Activated T-cell treated with anti-CD3 and anti-CD28 coated beads for 24 hours (primary cell): Measurements from ENCODE around the gene COL4A1.

ENCODE experiments used
- DNase-seq: peaks from one replicate; pipeline ENCODE4 v3.0.0-alpha.2; 2020; ENCODE audit warnings: low read depth

The COL4A1 gene

GRCh38 chr13:110293037-110293436 is 13.9 kb downstream of the COL4A1 start:
- no peak for DNase-seq

- DNase-seq, result no peak
Measured at GRCh38 chr13:110291286-110291685, 15.7 kb downstream of the COL4A1 start.

- no peak for DNase-seq
Measured at GRCh38 chr13:110290826-110291225, 16.1 kb downstream of the COL4A1 start.

- DNase-seq, result no peak
Measured at GRCh38 chr13:110290153-110290552, 16.8 kb downstream of the COL4A1 start.

- no peak for DNase-seq
Measured at GRCh38 chr13:110289661-110290060, 17.3 kb downstream of the COL4A1 start.

- DNase-seq, result no peak
Measured at GRCh38 chr13:110289174-110289573, 17.8 kb downstream of the COL4A1 start.

GRCh38 chr13:110286833-110287819 is 19.8 kb downstream of the COL4A1 start:
- no peak for DNase-seq

- no peak for DNase-seq
Measured at GRCh38 chr13:110285991-110286832, 20.7 kb downstream of the COL4A1 start.

GRCh38 chr13:110284779-110285484 is 22.0 kb downstream of the COL4A1 start:
- no peak for DNase-seq

GRCh38 chr13:110283736-110284517 is 23.0 kb downstream of the COL4A1 start:
- no peak for DNase-seq

GRCh38 chr13:110282316-110282841 is 24.6 kb downstream of the COL4A1 start:
- no peak for DNase-seq

- no peak for DNase-seq
Measured at GRCh38 chr13:110281736-110282135, 25.2 kb downstream of the COL4A1 start.

- DNase-seq, result no peak
Measured at GRCh38 chr13:110280985-110281688, 25.8 kb downstream of the COL4A1 start.

- DNase-seq, result no peak
Measured at GRCh38 chr13:110280231-110280813, 26.6 kb downstream of the COL4A1 start.

- no peak for DNase-seq
Measured at GRCh38 chr13:110279684-110280083, 27.3 kb downstream of the COL4A1 start.

- DNase-seq, result no peak
Measured at GRCh38 chr13:110278859-110279258, 28.1 kb downstream of the COL4A1 start.

GRCh38 chr13:110277357-110277975 is 29.5 kb downstream of the COL4A1 start:
- DNase-seq, result no peak

- no peak for DNase-seq
Measured at GRCh38 chr13:110276553-110276950, 30.4 kb downstream of the COL4A1 start.

GRCh38 chr13:110275931-110276552 is 30.9 kb downstream of the COL4A1 start:
- DNase-seq, result no peak
